Gastrocnemius medialis (tissue), 4 donors: ENCODE results near the gene COBLL1.

Source experiments
- CTCF ChIP-seq, 5 experiments: fragments of 450-650 bp in 3 of 5; fragments of 200-600 bp in 2 of 5; sonication (generic) in 2 of 5; IDR thresholded peaks in 4 of 5; conservative IDR thresholded peaks in 1 of 5; 1 replicate in 4 of 5; 2 replicates in 1 of 5; pipeline ENCODE4 v1.5.1; 2016 to 2019; ENCODE audit warnings: antibody characterized with exemption in 5 of 5, mild to moderate bottlenecking in 3 of 5, moderate library complexity in 3 of 5
- POLR2A ChIP-seq, 2 donors: fragments of 450-650 bp; IDR thresholded peaks; one replicate each; pipeline ENCODE4 v1.6.1; 2017; ENCODE audit warnings: antibody characterized with exemption in 2 of 2, mild to moderate bottlenecking in 2 of 2, moderate library complexity in 2 of 2

- no peak for TF ChIP-seq CTCF (IDR thresholded peaks at IDR 0.05 in 4 of 5, conservative IDR thresholded peaks at IDR 0.05 in 1 of 5)
- TF ChIP-seq POLR2A (IDR thresholded peaks at IDR 0.05), result no peak
These were observed 88.7 kb downstream of the COBLL1 start for GRCh38 chr2:164752956-164753355.
